Femur (tissue), 1 donor: Measurements from ENCODE around the gene DCTN4.
A peak's percentile ranks its signal among the peaks of the same experiment; 100 is the strongest.
"Not testable (repeated sequence)": the region's sequence is repeated elsewhere in the genome, so short reads cannot be mapped to it uniquely, and the experiment has no call there.

ENCODE experiments used
- DNase-seq: peaks from one replicate; pipeline ENCODE4 v3.0.0-alpha.2; 2017

The DCTN4 gene

DNA sequence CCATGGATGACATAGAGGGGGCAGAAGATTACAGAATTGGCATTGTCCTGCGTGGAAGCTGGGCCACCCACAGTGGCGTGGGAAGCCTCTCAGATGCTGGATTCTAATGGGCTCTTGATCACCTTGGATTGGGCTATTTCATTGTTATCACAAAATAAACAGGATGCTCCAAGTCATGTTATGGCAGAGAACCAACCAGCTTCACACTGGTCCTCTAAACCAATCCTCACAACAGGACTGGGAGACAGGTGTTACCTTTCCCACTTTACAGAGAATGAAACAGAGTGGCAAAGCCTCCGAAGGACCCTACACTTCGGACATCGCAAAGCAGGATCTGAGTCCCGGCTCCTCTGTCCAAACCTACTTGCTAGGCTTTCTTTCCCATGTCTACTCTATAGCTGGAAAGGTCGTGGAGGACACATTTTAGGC lies 19.3 kb upstream of the DCTN4 start:
- DNase-seq, result no peak

GRCh38 chr5:150777685-150778084 lies 18.9 kb upstream of the DCTN4 start:
- DNase-seq, result no peak

- DNase-seq, result no peak
These were observed 15.3 kb upstream of the DCTN4 start for GRCh38 chr5:150774145-150774544.

DNA sequence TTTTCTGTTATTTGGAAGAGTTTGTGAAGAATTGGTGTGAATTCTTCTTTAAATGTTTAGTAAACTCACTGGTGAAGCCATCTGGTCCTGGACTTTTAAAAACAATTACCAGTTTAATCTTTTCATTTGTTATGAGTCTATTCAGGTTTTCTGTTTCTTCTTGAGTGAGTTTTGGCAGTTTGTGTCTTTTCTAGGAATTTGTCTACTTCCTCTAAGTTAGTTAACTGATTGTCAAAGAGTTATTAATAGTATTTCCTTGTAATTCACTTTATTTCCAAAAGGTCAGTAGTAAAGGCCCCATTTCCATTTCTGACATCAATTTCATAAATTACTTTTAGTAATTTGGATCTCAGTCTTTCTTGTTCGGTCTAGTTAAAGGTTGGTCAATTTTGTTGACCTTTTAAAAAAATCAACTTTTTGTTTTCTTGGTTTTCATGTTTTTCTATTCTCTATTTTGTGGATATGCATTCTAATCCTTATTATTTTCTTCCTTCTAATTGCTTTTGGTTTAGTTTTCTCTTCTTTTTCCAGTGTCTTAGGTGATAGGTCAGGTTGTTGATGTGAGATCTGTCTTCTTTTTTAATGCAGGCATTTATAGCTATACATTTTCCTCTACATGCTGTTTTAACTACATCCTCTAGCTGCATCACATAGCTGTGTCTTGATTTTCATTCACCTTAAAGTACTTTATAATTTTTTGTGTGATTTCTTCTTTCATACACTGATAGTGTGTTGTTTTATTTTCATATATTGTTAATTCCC lies 12.4 kb upstream of the DCTN4 start:
- DNase-seq, result no peak

DNA sequence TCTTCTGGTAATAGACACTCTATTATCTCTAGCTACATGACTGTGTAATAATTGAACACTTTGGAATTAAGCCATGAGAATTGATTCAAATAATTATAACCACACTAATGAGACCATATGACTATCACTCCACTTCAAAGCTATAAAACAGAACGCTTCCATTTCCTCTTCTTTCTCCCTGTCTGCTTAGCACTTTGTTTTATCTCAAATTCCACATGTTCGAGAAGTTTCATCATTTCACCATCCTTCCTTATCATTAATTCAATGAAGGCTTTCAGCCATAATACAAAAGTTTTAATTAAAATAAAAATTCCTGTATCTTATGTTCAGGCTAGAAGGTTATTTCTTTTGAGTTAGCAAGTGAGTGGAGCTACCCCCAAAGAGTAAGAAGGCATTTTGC lies 7.4 kb upstream of the DCTN4 start:
- DNase-seq, result no peak

GRCh38 chr5:150765799-150766169 lies 7.0 kb upstream of the DCTN4 start:
- no peak for DNase-seq

GRCh38 chr5:150765011-150765798 lies 6.4 kb upstream of the DCTN4 start:
- no peak for DNase-seq

GRCh38 chr5:150764530-150764929 lies 5.7 kb upstream of the DCTN4 start:
- no peak for DNase-seq

DNA sequence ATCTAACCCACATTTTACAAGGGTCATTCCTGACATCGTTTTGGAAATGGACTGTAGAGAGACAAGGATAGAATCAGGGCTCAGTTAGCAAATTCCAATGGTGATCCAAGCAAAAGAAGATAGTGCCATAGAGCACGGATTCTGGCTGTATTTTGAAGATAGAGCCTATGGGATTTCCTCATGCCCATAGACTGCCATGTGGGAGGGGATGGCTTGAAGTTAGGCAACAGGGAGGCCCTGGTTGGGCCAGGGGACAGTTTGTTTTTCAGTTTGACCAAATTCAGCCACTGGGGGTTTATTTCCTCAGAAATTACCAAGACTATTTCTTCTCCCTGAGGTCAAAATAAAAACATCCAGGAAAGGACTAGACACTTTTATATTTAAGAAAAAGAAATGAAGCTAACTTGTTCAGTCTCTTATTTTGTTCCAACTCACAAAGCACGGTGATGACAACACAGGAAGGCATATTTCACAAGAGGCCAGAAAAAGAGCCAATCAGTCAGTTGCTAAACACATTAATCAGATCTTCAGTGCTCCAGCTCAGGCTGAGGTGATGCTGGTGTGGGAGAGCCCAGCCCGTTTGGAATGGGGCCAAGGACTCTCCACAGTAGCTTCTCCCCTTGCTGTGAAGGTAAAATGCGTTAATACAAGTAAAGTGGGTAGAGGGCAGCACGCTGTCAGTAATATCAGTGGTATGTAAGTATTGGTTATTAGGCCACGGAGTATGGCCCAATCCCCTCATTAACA lies 4.4 kb upstream of the DCTN4 start:
- DNase-seq, result peak; percentile 64

GRCh38 chr5:150762211-150762610 lies 3.4 kb upstream of the DCTN4 start:
- DNase-seq, result no peak

DNA sequence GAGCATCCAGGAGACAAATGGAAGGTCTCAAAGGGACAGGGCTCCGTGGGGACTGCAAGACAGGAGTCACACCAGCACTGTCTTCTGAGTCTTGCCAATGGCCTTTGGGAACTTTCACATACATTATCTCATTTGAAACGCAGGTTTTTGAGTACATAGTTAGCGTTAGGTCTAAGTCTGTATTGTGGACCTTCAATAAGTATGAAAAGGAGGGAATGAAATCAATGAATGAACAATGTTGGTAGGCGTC lies 442 bp upstream of the DCTN4 start:
- no peak for DNase-seq

DNA sequence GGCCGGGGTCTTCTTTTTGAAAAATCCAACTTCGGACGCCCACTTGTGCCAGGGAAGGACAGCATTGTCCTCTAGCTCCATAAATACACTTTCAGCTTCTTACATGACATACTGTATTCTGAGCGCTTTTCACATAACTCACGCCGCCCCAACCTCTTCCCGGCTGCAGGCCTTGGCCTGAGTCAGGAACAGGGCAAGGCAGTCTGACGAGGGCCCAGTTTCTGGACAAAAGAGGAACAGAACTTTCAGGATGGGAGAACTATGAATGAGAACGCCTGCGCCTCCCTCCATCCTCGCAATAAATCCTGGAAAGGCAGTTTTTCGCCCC lies 650 bp downstream of the DCTN4 start:
- no peak for DNase-seq

DNA sequence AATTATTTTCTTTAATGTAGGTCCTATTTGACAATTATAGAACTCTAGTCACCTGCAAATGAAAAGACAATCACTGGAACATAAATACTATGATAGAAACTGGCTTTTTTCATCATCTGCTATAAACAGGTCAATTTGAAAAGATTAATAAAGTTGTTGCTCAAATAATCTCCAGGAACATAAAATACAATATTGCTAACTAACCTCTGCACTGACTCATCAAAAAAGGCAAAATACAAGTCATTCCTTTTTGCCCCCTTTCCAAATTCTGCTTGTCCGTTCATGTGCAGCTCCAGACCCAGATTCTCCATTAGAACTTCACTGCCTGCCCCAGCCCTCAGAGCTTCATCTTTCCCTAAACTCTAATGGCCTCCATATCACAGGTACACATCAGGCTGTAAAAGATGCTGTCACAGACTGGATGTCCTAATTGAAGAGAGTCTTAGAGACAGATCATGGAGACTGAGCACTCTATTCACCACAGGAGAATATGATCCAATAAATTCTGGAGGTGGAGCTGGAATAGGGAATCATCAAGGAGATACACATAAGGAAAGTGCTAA lies 1.6 kb downstream of the DCTN4 start:
- DNase-seq, result no peak

- no peak for DNase-seq
These were observed 5.0 kb downstream of the DCTN4 start for GRCh38 chr5:150753863-150754262.

GRCh38 chr5:150753463-150753862 lies 5.4 kb downstream of the DCTN4 start:
- DNase-seq, result no peak

GRCh38 chr5:150751096-150751891 lies 7.5 kb downstream of the DCTN4 start:
- DNase-seq, result no peak

DNA sequence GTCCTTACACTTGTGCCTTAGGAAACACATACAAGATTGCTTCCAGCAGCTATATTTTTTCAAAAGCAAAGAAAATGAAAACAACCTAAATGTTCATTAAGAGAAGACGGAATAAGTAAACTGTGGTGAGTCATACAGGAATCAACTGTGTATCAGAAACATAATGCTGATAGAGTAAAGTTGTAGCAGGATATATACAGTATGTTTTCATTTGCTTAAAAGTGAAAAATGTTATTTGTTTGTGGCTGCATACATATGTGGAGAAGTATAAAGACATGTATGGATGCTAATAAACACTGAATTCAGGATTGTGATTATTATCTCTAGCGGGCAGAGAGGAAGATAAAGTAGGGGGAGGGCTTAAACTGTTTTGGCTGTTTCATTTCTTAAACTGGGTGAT lies 8.3 kb downstream of the DCTN4 start:
- DNase-seq, result no peak

- DNase-seq, result not testable (repeated sequence)
These were observed 15.7 kb downstream of the DCTN4 start for GRCh38 chr5:150743142-150743488.

GRCh38 chr5:150742455-150743141 lies 16.2 kb downstream of the DCTN4 start:
- not testable (repeated sequence) for DNase-seq

- no peak for DNase-seq
These were observed 17.8 kb downstream of the DCTN4 start for GRCh38 chr5:150740992-150741391.

GRCh38 chr5:150738862-150739261 lies 20.0 kb downstream of the DCTN4 start:
- DNase-seq, result no peak
